Fibroblast of upper back skin (primary cell): Measurements from ENCODE around the gene FOXO3.
"Not testable (repeated sequence)": the region's sequence is repeated elsewhere in the genome, so short reads cannot be mapped to it uniquely, and the experiment has no call there.

Experiments used
- DNase-seq: peaks from one replicate; pipeline ENCODE4 v3.0.0-alpha.2; 2013

The FOXO3 gene

GRCh38 chr6:108556250-108556649 is 4.5 kb upstream of the FOXO3 start:
- DNase-seq = no peak

GRCh38 chr6:108556866-108557493 is 3.7 kb upstream of the FOXO3 start:
- DNase-seq = no peak

DNA sequence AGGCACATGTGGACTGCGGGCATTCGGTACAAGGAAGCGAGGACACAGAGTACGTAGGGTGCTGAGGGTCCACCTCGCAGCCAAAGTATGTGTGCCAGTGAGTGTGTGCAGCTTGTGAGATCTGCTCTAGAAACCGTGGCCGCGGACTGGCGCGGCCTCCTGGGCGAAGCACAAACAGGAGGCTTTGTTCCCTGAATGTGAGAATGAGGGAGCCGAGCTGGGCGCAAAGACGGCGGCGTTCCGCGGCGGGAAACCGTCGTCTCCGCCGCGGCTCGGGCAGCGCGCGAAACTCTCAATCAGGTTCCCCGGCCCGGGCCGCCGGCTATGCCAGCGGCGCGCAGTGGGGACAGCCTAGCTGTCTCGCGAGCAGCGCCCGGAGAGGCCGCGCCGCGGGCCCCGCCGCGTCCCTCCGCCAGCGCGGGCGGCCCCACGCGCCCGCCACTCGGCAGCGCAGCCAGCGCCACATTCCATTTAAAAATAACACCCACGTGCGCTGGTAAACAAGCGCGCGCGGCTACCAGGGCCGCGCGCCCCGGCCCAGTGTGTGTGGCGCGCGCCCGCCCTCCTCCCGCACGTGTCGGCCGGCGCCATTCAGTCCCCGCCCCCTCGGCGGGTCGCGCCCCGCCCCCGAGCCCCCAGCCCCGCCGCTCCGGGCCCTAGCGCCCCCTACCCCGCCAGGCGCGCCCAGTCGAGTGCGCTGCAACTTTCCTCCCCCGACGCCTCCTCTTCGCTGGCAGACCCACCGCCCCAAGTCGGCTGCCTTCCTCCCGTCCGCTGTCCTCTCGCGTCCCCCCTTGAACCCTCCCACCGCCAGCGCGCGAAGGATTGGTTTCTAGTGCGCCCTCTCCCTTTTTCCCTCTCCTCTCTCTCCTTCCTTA is 3.0 kb upstream of the FOXO3 start:
- DNase-seq = peak; percentile 64

- peak; percentile 99 for DNase-seq
These were observed 2.2 kb upstream of the FOXO3 start for GRCh38 chr6:108558372-108559096.

DNA sequence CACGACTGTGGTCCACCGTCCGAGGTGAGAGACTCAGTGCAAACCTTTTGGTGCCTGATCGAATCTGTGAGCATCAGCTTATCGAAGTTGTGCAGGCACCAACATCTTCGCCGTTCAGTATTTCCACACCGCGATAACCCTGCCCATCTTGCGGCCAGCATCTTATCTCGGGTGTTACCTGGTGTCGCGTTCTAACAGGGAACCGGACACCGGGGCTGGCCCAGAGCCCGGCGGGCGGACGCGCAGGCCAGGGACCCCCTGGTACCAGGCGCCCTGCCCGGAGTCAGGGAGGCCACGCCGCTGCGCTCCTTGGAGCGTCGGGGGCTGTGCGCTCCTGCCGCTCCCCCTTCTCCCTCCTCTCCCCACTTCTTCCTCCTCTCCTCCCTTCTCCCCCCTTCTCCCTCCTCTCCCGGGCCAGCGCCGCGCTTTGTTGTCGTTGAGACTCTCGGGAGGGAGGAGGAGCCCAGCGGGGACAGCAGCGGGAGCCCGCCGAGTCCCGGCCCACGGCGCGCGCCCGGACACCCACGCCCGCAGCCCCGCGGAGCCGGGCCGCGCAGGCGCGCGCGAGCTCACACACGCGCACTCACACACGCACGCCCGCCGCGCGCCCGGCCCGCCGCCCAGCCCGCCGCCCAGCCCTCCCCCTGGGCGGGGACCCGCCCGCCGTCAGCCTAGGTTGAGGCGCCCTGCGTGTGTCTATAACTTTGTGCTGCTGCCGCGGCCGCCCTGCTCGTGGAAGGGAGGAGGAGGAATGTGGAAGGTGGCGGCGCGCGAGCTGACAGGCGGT is 1.4 kb upstream of the FOXO3 start:
- DNase-seq = peak; percentile 88

- peak; percentile 89 for DNase-seq
These were observed 744 bp upstream of the FOXO3 start for GRCh38 chr6:108559884-108560462.

GRCh38 chr6:108561309-108561647 is 561 bp downstream of the FOXO3 start:
- not testable (repeated sequence) for DNase-seq

DNA sequence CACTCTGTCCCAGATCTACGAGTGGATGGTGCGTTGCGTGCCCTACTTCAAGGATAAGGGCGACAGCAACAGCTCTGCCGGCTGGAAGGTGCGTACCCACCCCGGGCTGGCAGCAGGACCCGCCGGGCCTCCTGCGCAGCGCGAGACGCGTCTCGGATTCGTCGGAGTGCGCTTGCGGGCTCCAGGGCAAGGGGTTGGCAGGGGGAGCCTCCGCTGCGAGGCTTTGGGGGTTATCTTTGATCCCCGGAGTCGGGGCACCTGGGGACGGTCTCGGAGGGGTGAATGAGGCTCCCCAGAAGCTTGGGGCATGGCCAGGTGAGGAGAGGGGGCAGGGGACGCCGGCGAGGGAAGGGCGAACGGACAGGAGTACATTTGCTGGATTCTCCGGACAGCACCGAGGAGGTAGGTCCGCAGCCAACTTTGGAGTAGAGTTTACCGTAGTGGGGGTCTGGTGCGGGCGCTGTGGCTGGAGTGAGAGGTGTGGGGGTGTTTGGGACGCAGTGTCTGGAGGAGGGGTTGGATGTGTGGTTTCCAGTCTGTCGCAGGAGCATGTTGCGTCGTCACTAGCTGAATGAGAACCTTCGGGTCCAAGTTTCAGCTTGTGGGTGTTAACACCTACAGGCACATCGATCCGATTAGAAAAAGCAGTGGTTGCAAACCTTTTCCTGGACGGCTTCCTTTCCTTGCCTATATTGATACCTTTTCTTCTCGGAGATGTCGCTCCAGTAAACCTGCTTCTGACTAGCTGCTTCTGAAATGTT is 1.2 kb downstream of the FOXO3 start:
- DNase-seq = no peak

DNA sequence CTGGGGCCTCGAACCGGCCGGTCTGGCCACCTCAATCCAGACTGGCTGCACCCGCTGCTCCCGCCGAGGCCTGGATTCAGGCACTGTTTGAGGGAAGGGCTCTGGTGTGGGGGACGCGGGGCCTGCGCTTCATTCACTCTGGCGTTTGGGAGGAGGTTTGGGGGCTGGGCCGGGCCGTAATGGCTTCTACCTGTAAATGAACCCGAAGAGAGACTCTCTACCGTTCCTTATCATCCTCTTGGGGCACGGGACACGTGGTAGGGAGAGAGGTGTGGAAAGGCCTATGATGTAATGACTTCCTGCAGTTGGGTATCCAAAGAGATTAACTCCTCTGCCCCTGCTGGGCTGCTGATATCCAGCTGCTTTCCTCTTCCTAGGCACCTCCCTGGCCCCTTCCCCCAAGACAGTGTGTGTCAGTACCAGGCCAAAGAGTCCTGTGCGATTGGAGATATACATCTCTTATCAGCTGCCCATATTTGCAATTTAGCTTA is 1.8 kb downstream of the FOXO3 start:
- peak; percentile 73 for DNase-seq

GRCh38 chr6:108563292-108563691 is 2.6 kb downstream of the FOXO3 start:
- no peak for DNase-seq

GRCh38 chr6:108564178-108564577 is 3.5 kb downstream of the FOXO3 start:
- peak; percentile 98 for DNase-seq

DNA sequence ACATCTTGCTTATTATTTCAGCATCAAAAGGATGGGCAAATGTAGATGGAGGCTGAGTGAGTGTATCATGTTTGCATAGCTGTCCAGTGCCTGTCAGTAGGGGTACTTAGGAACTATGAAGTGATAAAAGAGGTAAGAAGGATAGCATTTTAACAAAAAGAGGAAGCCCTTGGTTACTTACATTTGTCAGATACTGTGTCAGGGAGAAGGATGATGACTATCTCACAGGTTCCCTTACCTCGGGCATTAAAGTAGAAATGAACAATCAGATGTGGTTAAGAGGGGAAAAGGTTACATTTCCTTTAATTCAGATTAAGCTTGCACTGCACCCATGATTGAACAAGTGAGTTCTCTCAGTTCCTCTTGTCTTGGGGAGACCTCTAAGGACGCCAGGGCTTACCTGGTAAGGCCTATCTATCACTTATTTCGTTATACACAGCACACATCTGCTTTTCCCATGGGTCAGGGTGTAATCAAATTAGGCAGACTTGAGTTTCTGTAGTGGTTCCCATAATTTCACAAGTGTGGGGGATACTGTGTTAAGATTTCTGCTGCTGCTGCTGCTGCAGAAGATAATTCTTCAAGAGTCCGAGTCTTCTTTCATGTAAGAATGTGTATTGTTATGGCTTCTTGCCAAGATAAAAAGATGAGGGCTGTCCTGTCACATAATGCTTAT is 4.5 kb downstream of the FOXO3 start:
- DNase-seq = no peak

GRCh38 chr6:108565893-108566292 is 5.2 kb downstream of the FOXO3 start:
- peak; percentile 73 for DNase-seq

- no peak for DNase-seq
These were observed 5.7 kb downstream of the FOXO3 start for GRCh38 chr6:108566406-108566805.

DNA sequence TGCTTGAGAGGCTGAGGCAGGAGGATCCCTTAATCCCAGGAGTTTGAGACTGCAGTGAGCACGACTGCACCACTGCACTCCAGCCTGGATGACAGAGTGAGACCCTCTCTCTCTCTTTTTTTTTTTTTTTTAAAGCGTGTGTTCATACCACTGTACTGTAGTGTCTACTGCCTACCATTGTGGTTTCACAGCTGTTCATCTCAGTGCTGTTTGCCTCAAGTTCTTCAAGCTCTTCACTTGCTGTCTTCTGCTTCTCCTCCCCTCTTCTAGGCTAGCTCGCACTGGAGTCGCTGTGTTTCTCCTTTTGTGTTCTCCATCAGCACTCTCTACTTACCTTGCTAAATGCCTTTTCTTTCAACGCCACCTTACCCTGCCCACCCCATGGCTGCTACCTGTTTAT is 7.4 kb downstream of the FOXO3 start:
- no peak for DNase-seq

GRCh38 chr6:108568551-108569305 is 8.0 kb downstream of the FOXO3 start:
- DNase-seq = no peak

DNA sequence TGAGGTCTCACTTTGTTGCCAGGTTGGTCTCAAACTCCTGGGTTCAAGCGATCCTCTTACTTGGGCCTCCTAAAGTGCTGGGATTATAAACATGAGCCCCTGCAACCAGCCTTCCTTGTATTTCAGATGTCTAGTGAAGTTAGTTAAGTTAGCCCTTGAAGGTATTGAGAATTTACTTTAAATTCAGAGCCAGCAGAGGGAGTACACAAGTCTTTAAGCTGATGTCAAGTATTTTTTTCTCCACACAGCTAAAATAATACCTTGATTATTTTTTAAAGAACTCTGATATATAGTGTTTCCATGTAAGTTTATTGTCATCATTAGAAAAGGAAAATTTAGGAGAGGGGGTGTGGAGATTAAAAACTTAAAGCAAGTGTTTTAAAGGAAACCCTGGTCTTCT is 9.8 kb downstream of the FOXO3 start:
- no peak for DNase-seq

GRCh38 chr6:108574457-108575141 is 13.9 kb downstream of the FOXO3 start:
- DNase-seq = no peak

- no peak for DNase-seq
These were observed 15.3 kb downstream of the FOXO3 start for GRCh38 chr6:108575905-108576494.
